ENCODE data around the gene CNTN1. TPM values are rescaled to one million over a fixed set of nuclear protein-coding genes. Genes with fewer than 3 reads are reported as not detected.

CNTN1 gene
- total and polyA plus RNA-seq, 2 donors: 63.4 to 67.0 TPM

- Histone ChIP-seq H3K36me3 (ENCODE audit: insufficient read depth) (no peaks in the 10 kb centered on the region), H3K27ac (ENCODE audit: low read depth) (no peak overlapping the region), H3K4me3 (ENCODE audit: low read depth, low read length) (no peak overlapping the region), H3K4me1 (ENCODE audit: insufficient read depth) (no peaks in the 10 kb centered on the region)
- no peak for DNase-seq (ENCODE audit: extremely low spot score)
Observed at GRCh38 chr12:40870981-40871380, 178.7 kb downstream of the CNTN1 start.

DNA sequence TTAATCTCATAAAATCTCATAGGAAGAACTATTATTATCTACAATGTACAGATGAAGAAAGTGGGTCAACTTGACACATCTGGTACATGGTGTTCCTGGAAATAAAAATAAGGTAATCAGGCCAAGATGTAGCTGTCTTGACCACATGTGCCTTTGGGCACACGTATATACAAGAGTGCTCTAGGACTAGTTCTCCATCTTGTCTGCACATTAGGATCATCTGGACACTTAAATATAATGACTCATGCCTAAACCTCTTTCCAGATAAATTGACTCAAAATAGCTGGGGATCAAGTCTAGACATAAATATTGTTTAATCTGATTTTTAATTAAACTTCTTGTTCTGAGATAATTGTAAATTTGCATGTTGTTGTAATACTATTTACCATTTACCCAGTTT is 182.6 kb downstream of the CNTN1 start:
- no peak for DNase-seq (ENCODE audit: extremely low spot score)
- no peaks in the 10 kb centered on the region for H3K36me3 ChIP-seq (ENCODE audit: insufficient read depth)
- 66% methylated on average over 1 of the region's 1 CpG for WGBS

DNA sequence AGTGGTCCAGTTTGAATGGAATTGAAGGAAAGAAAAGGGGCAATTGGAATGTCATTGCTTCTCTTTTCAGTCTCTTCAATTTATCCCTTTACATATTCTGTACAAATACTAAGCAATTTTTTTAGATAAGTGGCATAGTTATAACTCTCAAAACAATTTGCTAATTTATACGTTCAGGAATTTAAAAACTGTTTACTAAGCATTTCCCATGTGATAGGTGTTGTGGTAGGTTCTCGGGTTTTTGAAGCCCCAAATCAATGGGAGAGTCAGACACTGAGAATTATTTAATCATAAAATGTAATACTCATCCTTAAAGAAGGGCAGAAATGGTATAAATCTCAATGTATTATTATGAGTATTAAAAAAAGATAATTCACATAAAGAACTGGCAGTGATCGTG is 197.1 kb downstream of the CNTN1 start:
- no peak for DNase-seq (ENCODE audit: extremely low spot score)
- Histone ChIP-seq H3K4me3 (ENCODE audit: low read depth, low read length) (no peak overlapping the region), H3K27ac (ENCODE audit: low read depth) (no peak overlapping the region), H3K4me1 (ENCODE audit: insufficient read depth) (peaks cover 2% of the 10 kb centered on the region), H3K36me3 (ENCODE audit: insufficient read depth) (no peaks in the 10 kb centered on the region)
- WGBS: 89% methylated on average over 3 of the region's 3 CpGs

More for the DNA sequence above, 182.6 kb downstream of the CNTN1 start:
- Histone ChIP-seq H3K4me1 (ENCODE audit: insufficient read depth) (no peaks in the 10 kb centered on the region), H3K27ac (ENCODE audit: low read depth) (no peak overlapping the region), H3K4me3 (ENCODE audit: low read depth, low read length) (no peak overlapping the region)

GRCh38 chr12:40892528-40892927 is 200.3 kb downstream of the CNTN1 start:
- H3K4me3 ChIP-seq (ENCODE audit: low read depth, low read length): no peak overlapping the region
- WGBS: 60% methylated on average over 4 of the region's 4 CpGs
- DNase-seq (ENCODE audit: extremely low spot score): no peak
- no peak overlapping the region for H3K27ac ChIP-seq (ENCODE audit: low read depth)
- peaks cover 2% of the 10 kb centered on the region for H3K4me1 ChIP-seq (ENCODE audit: insufficient read depth)
- H3K36me3 ChIP-seq (ENCODE audit: insufficient read depth): no peaks in the 10 kb centered on the region

DNA sequence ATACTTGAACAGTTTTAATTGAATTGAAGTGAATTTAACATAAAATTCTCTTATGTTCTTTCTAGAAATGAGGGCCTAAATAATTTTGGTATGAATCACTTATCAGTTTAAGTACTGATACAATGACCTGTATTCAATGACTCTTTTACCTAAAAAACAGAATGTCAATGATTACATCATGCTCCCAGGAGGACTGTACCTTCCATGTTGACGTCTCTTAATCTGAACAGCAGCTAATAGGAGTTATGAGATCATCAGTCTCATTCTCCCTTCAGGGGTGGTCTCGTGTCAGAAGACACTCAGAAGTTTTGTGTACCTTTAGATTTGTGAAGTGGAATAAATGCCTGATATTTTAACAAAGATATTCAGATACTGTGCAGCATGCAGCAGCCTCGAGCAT is 206.3 kb downstream of the CNTN1 start:
- 76% methylated on average over 3 of the region's 3 CpGs for WGBS
- Histone ChIP-seq H3K4me1 (ENCODE audit: insufficient read depth) (no peaks in the 10 kb centered on the region), H3K36me3 (ENCODE audit: insufficient read depth) (no peaks in the 10 kb centered on the region), H3K27ac (ENCODE audit: low read depth) (no peak overlapping the region), H3K4me3 (ENCODE audit: low read depth, low read length) (no peak overlapping the region)
- DNase-seq (ENCODE audit: extremely low spot score): no peak

DNA sequence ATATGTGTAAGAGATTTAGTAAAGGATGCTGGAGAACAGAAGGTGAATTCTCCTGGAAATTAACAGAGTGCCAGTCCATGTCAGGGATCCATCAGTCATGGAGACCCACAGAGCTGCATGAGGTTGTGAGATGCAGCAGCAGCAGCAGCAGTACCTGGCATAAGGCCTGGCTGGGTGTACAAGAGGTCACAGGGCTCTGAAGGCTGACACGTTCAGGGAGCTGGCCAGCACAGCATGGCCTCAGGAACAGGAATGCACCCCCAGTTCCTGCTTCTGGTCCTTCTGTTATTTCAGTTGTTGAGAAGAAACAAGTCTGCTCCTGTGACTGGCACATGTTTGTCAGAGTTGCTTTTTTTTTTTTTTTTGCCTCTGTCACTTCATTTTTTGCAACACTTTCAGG is 210.8 kb downstream of the CNTN1 start:
- Histone ChIP-seq H3K36me3 (ENCODE audit: insufficient read depth) (no peaks in the 10 kb centered on the region), H3K27ac (ENCODE audit: low read depth) (no peak overlapping the region), H3K4me1 (ENCODE audit: insufficient read depth) (no peaks in the 10 kb centered on the region), H3K4me3 (ENCODE audit: low read depth, low read length) (no peak overlapping the region)
- 38% methylated on average over 1 of the region's 1 CpG for WGBS
- DNase-seq (ENCODE audit: extremely low spot score): no peak

DNA sequence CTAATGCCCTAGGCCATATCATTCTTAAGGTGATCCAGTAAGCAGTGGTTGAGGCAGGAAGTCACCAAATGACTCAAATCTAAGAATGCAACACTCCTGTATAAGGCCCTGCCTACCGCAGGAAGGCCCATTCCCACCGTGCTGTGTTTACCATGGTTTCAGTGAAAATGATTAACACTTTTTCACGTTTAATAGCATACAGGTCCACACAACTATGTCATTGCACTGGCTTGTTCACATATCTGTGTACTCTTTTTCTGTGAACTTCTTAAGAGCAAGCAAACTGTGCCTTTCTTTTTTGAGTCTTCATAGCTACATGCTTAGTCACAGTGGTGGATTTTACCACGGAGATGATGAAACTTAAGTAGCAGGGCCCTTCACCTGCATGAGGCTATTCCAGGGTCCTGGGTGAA is 214.9 kb downstream of the CNTN1 start:
- WGBS: 77% methylated on average over 4 of the region's 4 CpGs
- no peaks in the 10 kb centered on the region for H3K4me1 ChIP-seq (ENCODE audit: insufficient read depth)
- H3K27ac ChIP-seq (ENCODE audit: low read depth): no peak overlapping the region
- no peak for DNase-seq (ENCODE audit: extremely low spot score)
- H3K4me3 ChIP-seq (ENCODE audit: low read depth, low read length): no peak overlapping the region
- no peaks in the 10 kb centered on the region for H3K36me3 ChIP-seq (ENCODE audit: insufficient read depth)

- no peaks in the 10 kb centered on the region for H3K4me1 ChIP-seq (ENCODE audit: insufficient read depth)
- no peak for DNase-seq (ENCODE audit: extremely low spot score)
- no peaks in the 10 kb centered on the region for H3K36me3 ChIP-seq (ENCODE audit: insufficient read depth)
- no peak overlapping the region for H3K27ac ChIP-seq (ENCODE audit: low read depth)
- H3K4me3 ChIP-seq (ENCODE audit: low read depth, low read length): no peak overlapping the region
- WGBS: 95% methylated on average over 3 of the region's 3 CpGs
Observed at GRCh38 chr12:40911676-40912075, 219.4 kb downstream of the CNTN1 start.

GRCh38 chr12:40915172-40915571 is 222.9 kb downstream of the CNTN1 start:
- Histone ChIP-seq H3K27ac (ENCODE audit: low read depth) (no peak overlapping the region), H3K4me3 (ENCODE audit: low read depth, low read length) (no peak overlapping the region), H3K4me1 (ENCODE audit: insufficient read depth) (no peaks in the 10 kb centered on the region), H3K36me3 (ENCODE audit: insufficient read depth) (no peaks in the 10 kb centered on the region)
- WGBS: 90% methylated on average over 2 of the region's 2 CpGs
- DNase-seq (ENCODE audit: extremely low spot score): no peak

DNA sequence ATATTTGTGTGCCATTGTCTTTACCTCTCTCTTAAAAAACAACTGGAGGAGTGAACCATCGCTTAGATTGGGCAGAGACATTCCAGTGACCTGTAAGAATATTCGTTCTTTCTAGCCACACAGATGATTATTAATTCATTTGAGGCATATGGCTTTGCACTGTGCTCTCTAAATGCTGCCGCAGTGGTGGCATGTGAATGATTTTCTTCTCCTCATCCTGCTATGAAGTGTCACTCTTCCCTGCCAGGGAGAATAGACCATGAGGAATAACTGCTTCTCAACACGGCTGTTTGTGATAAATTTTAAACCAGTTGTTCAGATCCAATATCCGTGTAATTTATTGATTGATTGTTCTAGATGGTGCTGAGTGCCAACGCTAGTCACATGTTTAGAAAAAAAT is 225.3 kb downstream of the CNTN1 start:
- Histone ChIP-seq H3K36me3 (ENCODE audit: insufficient read depth) (no peaks in the 10 kb centered on the region), H3K27ac (ENCODE audit: low read depth) (no peak overlapping the region), H3K4me3 (ENCODE audit: low read depth, low read length) (no peak overlapping the region), H3K4me1 (ENCODE audit: insufficient read depth) (no peaks in the 10 kb centered on the region)
- DNase-seq (ENCODE audit: extremely low spot score): no peak
- WGBS: 81% methylated on average over 6 of the region's 6 CpGs

DNA sequence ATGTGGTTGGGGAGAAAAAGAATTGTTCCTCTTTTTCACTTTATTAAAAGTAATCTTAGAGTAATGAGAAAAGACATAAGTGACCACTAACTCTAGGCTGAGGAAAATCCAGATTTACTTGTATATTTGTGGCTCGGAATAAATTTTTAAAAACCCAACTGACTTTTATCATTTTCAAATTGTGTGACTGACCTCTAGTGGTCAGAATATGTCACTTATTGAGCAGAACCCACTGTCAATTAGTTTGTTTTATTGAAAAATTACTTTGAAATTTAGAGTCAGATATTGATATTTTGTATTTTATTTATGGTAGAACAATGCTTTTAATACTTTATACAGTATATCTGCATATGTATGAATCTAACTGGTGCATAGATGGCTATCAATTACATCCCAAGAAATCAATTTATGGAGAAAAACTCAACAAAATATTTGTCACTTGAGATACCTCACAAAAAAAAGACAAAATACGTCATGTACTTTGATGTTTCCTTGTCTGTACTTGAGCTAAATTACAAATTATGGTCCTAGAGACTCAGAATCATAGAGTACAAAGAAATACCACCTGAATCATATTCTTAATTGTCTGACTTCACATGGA is 229.4 kb downstream of the CNTN1 start:
- H3K4me1 ChIP-seq (ENCODE audit: insufficient read depth): no peaks in the 10 kb centered on the region
- no peak overlapping the region for H3K4me3 ChIP-seq (ENCODE audit: low read depth, low read length)
- WGBS: 26% methylated on average over 2 of the region's 2 CpGs
- peaks cover 2% of the 10 kb centered on the region for H3K36me3 ChIP-seq (ENCODE audit: insufficient read depth)
- no peak overlapping the region for H3K27ac ChIP-seq (ENCODE audit: low read depth)
- DNase-seq (ENCODE audit: extremely low spot score): no peak

- DNase-seq (ENCODE audit: extremely low spot score): no peak
- Histone ChIP-seq H3K4me3 (ENCODE audit: low read depth, low read length) (no peak overlapping the region), H3K4me1 (ENCODE audit: insufficient read depth) (no peaks in the 10 kb centered on the region), H3K27ac (ENCODE audit: low read depth) (no peak overlapping the region), H3K36me3 (ENCODE audit: insufficient read depth) (no peaks in the 10 kb centered on the region)
- WGBS: 83% methylated on average over 1 of the region's 1 CpG
Observed at GRCh38 chr12:40937891-40938290, 245.7 kb downstream of the CNTN1 start.

DNA sequence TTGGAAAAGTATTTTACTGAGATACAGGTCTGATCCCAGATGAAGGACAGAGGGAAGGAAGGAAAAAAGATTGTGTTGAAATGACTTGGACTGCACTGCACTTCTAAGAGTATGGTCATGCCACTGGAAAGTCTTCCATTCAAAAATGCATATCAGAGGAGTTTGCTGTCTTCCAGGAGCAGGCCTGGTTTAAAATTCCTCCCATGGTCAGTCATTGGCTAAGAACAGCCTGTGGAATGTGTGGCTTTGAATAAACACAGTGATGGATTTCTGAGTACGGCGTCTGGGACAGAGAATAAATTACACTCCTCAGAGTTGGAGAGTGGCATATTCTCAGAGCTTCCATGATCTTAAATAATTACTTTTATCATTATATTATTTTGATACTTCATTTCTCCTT is 250.1 kb downstream of the CNTN1 start:
- H3K4me1 ChIP-seq (ENCODE audit: insufficient read depth): no peaks in the 10 kb centered on the region
- peaks cover 1% of the 10 kb centered on the region for H3K36me3 ChIP-seq (ENCODE audit: insufficient read depth)
- no peak overlapping the region for H3K4me3 ChIP-seq (ENCODE audit: low read depth, low read length)
- 34% methylated on average over 2 of the region's 2 CpGs for WGBS
- DNase-seq (ENCODE audit: extremely low spot score): no peak
- H3K27ac ChIP-seq (ENCODE audit: low read depth): no peak overlapping the region

GRCh38 chr12:40945772-40946171 is 253.5 kb downstream of the CNTN1 start:
- no peaks in the 10 kb centered on the region for H3K4me1 ChIP-seq (ENCODE audit: insufficient read depth)
- peaks cover 1% of the 10 kb centered on the region for H3K36me3 ChIP-seq (ENCODE audit: insufficient read depth)
- DNase-seq (ENCODE audit: extremely low spot score): no peak
- WGBS: 78% methylated on average over 2 of the region's 2 CpGs
- H3K27ac ChIP-seq (ENCODE audit: low read depth): no peak overlapping the region
- H3K4me3 ChIP-seq (ENCODE audit: low read depth, low read length): no peak overlapping the region

DNA sequence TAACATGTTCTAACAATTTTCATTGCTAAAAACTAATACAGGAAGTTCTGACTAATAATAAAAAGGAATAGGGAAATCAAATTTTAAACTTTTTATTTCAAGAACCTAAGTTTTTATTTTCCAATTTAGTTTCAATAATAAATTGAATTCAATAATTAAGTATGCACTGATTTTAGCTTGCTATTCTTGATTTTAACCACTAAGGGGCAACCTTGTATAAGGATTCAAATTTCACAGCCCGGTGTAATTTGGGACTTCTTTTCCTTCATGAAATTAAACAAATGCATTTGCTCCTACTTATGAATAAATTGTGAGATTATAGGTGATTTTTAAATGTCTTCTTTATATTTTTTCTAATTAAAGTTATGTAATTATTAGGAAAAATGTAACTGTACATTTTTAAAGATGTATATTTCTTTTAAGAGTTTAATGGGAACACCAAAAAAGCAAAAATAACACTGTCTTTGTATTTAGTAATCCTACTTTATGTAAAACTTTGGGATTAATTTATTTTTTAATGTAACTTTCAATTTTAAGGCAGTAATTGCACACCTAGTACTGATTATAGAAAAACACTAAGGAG is 254.5 kb downstream of the CNTN1 start:
- 0% methylated on average over 1 of the region's 1 CpG for WGBS
- Histone ChIP-seq H3K27ac (ENCODE audit: low read depth) (no peak overlapping the region), H3K4me3 (ENCODE audit: low read depth, low read length) (no peak overlapping the region), H3K4me1 (ENCODE audit: insufficient read depth) (no peaks in the 10 kb centered on the region), H3K36me3 (ENCODE audit: insufficient read depth) (peaks cover 1% of the 10 kb centered on the region)
- no peak for DNase-seq (ENCODE audit: extremely low spot score)
